Measurements from ENCODE around the gene SPATS1. TPM values are rescaled to one million over a fixed set of nuclear protein-coding genes. Genes with fewer than 3 reads are reported as not detected.

The SPATS1 gene
- total and polyA plus RNA-seq, 12 donors = not detected

GRCh38 chr6:44367681-44368080 lies 25.2 kb downstream of the SPATS1 start:
- no peak overlapping the region for H3K27ac ChIP-seq
- H3K4me1 ChIP-seq = no peaks in the 10 kb centered on the region
- no peak overlapping the region for H3K4me3 ChIP-seq
- DNase-seq (no peak), ATAC-seq (no peak)
- intact Hi-C loops (cut with DNase I) = no loop called here
- no peaks in the 10 kb centered on the region for H3K36me3 ChIP-seq
- peaks cover 0 to 4% (median 0%) of the 10 kb centered on the region in 11 donors for H3K9me3 ChIP-seq
- no peak for TF ChIP-seq CTCF (IDR thresholded peaks at IDR 0.05)
- 28 to 48% methylated on average over 2 of the region's 2 CpGs for WGBS, 2 donors
- peaks cover 0 to 22% (median 5%) of the 10 kb centered on the region in 7 donors for H3K27me3 ChIP-seq

GRCh38 chr6:44373051-44373450 lies 30.6 kb downstream of the SPATS1 start:
- no peak for DNase-seq
- Histone ChIP-seq H3K4me1 (no peaks in the 10 kb centered on the region), H3K27ac (no peak overlapping the region), H3K27me3 (peaks cover 0 to 21% (median 0%) of the 10 kb centered on the region in 7 donors), H3K9me3 (peaks cover 0 to 4% (median 0%) of the 10 kb centered on the region in 11 donors), H3K4me3 (no peak overlapping the region), H3K36me3 (no peaks in the 10 kb centered on the region)
- no peak for ATAC-seq
- 74 to 86% methylated on average over 3 of the region's 3 CpGs for WGBS, 2 donors
- no peak for TF ChIP-seq CTCF (IDR thresholded peaks at IDR 0.05)
- intact Hi-C loops (cut with DNase I) = no loop called here

GRCh38 chr6:44373787-44374186 lies 31.3 kb downstream of the SPATS1 start:
- WGBS, 2 donors = 53 to 69% methylated on average over 2 of the region's 2 CpGs
- ATAC-seq = no peak
- no peak for TF ChIP-seq CTCF (IDR thresholded peaks at IDR 0.05)

GRCh38 chr6:44375071-44375470 lies 32.6 kb downstream of the SPATS1 start:
- no peak for ATAC-seq

More at GRCh38 chr6:44373787-44374186, 31.3 kb downstream of the SPATS1 start:
- intact Hi-C loops (cut with DNase I) = no loop called here
- no peak for DNase-seq
- Histone ChIP-seq H3K9me3 (peaks cover 0 to 4% (median 0%) of the 10 kb centered on the region in 11 donors), H3K27me3 (peaks cover 0 to 20% (median 0%) of the 10 kb centered on the region in 7 donors), H3K4me1 (no peaks in the 10 kb centered on the region), H3K36me3 (no peaks in the 10 kb centered on the region), H3K4me3 (no peak overlapping the region), H3K27ac (no peak overlapping the region)

More at GRCh38 chr6:44375071-44375470, 32.6 kb downstream of the SPATS1 start:
- H3K9me3 ChIP-seq = peaks cover 0 to 4% (median 0%) of the 10 kb centered on the region in 11 donors
- TF ChIP-seq CTCF (IDR thresholded peaks at IDR 0.05) = no peak
- no peak overlapping the region for H3K27ac ChIP-seq
- intact Hi-C loops (cut with DNase I) = no loop called here
- peaks cover 0 to 11% (median 0%) of the 10 kb centered on the region in 7 donors for H3K27me3 ChIP-seq
- no peaks in the 10 kb centered on the region for H3K4me1 ChIP-seq
- no peaks in the 10 kb centered on the region for H3K36me3 ChIP-seq
- 87 to 90% methylated on average over 3 of the region's 3 CpGs for WGBS, 2 donors
- DNase-seq = no peak
- H3K4me3 ChIP-seq = no peak overlapping the region
